ENCODE data around the gene HEMK1. TPM values are rescaled to one million over a fixed set of nuclear protein-coding genes. Genes with fewer than 3 reads are reported as not detected.

Gene HEMK1
- total RNA-seq, 2 donors from 2014 or later: 6.7 to 9.6 TPM

DNA sequence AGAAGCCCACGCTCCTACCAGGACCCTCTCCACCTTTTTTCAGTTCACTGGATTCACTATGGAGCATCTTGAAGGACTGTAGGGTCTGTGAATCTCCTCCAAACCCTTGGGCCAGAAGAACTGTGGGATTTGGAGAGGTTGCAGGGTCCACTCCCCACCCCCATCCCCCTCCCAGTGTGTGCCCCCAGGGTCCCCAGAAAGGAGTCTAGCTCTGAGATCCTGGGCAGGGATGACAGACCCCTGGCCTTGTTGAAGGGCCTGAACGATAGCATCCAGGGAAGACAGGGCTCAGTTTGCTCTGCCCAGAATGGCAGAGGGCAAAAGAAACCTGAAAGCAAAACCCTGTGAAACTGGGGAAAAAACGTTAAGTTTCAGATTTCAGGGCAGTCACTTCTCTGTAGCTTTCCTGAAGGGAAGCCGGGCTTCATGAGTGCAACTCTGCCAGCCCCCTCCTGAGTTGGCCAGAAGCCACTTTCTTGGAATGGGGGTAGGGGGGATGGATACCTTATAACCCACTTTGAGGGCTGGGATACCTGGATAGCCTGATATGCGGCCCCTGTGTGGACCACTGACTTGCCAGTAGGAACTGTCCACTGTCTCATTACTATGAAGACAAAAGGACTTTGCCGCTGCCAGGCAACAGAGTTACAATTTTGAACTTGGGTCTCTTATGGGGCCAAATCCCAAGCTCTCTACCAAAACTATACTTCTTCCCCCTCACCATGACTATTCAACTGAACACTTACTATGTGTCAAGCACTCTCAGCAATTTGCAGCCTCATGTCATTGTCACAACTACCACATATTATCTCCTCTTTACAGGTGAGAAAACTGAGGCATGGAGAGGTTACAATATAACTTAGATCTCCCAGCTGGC is 43.9 kb downstream of the HEMK1 start:
- WGBS, 2 donors: 64 to 74% methylated on average over 6 of the region's 6 CpGs
- no peak for TF ChIP-seq POLR2A (IDR thresholded peaks at IDR 0.05)
- TF ChIP-seq, protein P1, sequence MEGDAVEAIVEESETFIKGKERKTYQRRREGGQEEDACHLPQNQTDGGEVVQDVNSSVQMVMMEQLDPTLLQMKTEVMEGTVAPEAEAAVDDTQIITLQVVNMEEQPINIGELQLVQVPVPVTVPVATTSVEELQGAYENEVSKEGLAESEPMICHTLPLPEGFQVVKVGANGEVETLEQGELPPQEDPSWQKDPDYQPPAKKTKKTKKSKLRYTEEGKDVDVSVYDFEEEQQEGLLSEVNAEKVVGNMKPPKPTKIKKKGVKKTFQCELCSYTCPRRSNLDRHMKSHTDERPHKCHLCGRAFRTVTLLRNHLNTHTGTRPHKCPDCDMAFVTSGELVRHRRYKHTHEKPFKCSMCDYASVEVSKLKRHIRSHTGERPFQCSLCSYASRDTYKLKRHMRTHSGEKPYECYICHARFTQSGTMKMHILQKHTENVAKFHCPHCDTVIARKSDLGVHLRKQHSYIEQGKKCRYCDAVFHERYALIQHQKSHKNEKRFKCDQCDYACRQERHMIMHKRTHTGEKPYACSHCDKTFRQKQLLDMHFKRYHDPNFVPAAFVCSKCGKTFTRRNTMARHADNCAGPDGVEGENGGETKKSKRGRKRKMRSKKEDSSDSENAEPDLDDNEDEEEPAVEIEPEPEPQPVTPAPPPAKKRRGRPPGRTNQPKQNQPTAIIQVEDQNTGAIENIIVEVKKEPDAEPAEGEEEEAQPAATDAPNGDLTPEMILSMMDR (IDR thresholded peaks at IDR 0.05): no peak
- Histone ChIP-seq H3K4me1 (peaks cover 65% of the 10 kb centered on the region), H3K36me3 (replicated peaks in 1 of 2; ENCODE audit: insufficient read depth in 1 of 2, low read depth in 2 of 2) (no peaks in the 10 kb centered on the region), H3K27me3 (no peaks in the 10 kb centered on the region), H3K9me3 (no peaks in the 10 kb centered on the region), H3K4me3 (no peak overlapping the region), H3K27ac (peak overlapping the region in 2 of 4 donors; percentile 88)
- no peak for DNase-seq
- intact Hi-C loops (cut with DNase I): no loop called here
- no peak for ATAC-seq

DNA sequence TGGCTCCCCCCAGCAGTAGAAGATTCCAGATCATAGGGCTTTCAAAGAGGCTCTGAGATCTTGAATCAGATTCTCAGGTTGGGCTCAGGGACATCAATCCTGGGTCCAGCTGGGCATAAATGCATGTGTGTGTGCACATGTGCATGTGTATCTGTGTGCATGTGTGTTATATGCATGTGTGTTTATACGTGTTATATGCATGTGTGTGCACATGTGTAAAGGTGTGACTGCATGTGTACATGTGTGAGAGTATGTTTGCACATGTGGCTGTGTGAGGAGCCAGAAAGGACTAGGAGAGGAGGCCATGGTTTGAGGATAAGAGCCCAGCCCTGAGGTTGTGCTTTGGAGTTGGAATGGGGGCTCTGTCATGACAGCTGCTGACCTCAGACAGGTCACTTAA is 45.9 kb downstream of the HEMK1 start:
- intact Hi-C loops (cut with DNase I): loop anchor here (2.0 kb wide), 1 partner anchor 42 kb away; no protein-coding TSS in a partner anchor
- no peak for DNase-seq
- ATAC-seq: no peak

DNA sequence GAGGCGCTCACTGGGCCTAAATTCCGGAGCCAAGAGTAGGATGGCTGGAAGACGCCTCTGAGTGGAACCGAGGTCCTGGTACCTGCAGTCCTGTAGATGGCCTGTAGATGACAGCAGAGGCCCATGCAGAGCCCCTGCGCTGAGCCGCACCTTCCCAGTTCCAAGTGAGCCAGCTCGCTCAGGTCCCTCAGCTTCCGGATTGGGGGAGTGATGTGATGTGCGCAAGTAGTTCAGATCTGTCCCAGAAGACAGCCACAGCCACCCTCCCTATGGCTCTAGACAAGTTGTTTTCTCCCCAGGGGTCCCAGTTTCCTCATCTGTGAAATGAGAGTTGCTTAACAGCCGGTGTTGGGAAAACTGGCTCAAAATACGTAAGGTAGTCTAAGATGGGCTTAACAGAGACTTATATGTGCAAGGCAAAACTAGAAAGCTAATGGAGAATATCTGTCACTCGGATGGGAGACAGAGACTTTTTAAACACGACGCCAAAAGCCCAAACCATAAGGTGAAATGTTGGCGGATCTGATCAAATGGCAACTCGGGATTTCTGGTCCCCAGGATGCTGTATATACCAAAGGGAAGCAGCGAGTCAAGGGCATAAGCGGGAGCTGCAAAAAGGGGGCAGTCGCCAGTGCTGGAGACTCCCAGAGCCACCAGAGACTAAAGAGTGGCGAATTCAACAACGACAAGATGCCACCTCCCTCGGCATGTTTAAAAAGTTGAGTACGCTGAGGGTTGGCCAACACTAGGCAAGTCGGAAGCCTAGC is 46.9 kb downstream of the HEMK1 start:
- Histone ChIP-seq H3K27me3 (no peaks in the 10 kb centered on the region), H3K9me3 (no peaks in the 10 kb centered on the region), H3K36me3 (replicated peaks in 1 of 2; ENCODE audit: insufficient read depth in 1 of 2, low read depth in 2 of 2) (no peaks in the 10 kb centered on the region), H3K27ac (peak overlapping the region; percentile 52 to 96 (median 94)), H3K4me3 (peak overlapping the region in 1 of 2 donors; percentile 10), H3K4me1 (peaks cover 58% of the 10 kb centered on the region)
- ATAC-seq: peak; percentile 64
- intact Hi-C loops (cut with DNase I): no loop called here
- DNase-seq: peak; percentile 90 to 93 (median 92)
- TF ChIP-seq, protein P1 (IDR thresholded peaks at IDR 0.05): peak; percentile 98 to 100 (median 99)
- TF ChIP-seq POLR2A (IDR thresholded peaks at IDR 0.05): no peak
- WGBS, 2 donors: 0 to 1% methylated on average over 22 to 24 of the region's 24 CpGs

More for the DNA sequence above, 45.9 kb downstream of the HEMK1 start:
- TF ChIP-seq, protein P1 (IDR thresholded peaks at IDR 0.05): no peak
- no peak for TF ChIP-seq POLR2A (IDR thresholded peaks at IDR 0.05)
- Histone ChIP-seq H3K27ac (no peak overlapping the region), H3K4me3 (no peak overlapping the region), H3K27me3 (no peaks in the 10 kb centered on the region), H3K36me3 (replicated peaks in 1 of 2; ENCODE audit: insufficient read depth in 1 of 2, low read depth in 2 of 2) (no peaks in the 10 kb centered on the region), H3K4me1 (peaks cover 64% of the 10 kb centered on the region), H3K9me3 (no peaks in the 10 kb centered on the region)
- WGBS, 2 donors: 45 to 61% methylated on average over 1 of the region's 1 CpG

DNA sequence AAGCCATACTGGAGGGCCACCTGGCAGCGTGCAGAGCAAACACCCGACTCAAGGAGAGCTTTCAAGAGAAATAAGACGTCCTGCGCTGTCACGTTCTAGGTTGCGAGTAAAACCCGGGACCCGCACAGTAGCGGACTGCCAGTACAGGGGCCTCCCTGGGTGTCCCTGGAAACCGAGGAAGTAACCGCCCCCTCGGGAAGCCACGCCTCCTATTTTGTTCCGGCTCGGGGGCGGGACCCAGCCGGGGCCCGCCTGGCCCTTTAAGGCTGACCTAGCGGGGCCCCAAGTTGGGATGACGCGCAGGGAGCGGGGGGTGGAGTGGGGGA is 47.4 kb downstream of the HEMK1 start:
- intact Hi-C loops (cut with DNase I): no loop called here

More for the DNA sequence above, 47.4 kb downstream of the HEMK1 start:
- DNase-seq: peak; percentile 94 to 95 (median 94)
- Histone ChIP-seq H3K27me3 (no peaks in the 10 kb centered on the region), H3K4me3 (peak overlapping the region in 1 of 2 donors; percentile 10), H3K27ac (peak overlapping the region; percentile 87 to 96 (median 94)), H3K36me3 (replicated peaks in 1 of 2; ENCODE audit: insufficient read depth in 1 of 2, low read depth in 2 of 2) (no peaks in the 10 kb centered on the region), H3K9me3 (no peaks in the 10 kb centered on the region), H3K4me1 (peaks cover 56% of the 10 kb centered on the region)
- ATAC-seq: peak; percentile 74
- TF ChIP-seq POLR2A (IDR thresholded peaks at IDR 0.05): peak in 1 of 3 donors; percentile 41
- TF ChIP-seq, protein P1 (IDR thresholded peaks at IDR 0.05): no peak
- WGBS, 2 donors: 0 to 1% methylated on average over 8 to 21 of the region's 22 CpGs

All from body of pancreas (tissue), 4 donors.